HEK293T (cell line): ENCODE data around the gene RHOBTB3.

Source experiments
- ELF4 ChIP-seq: fragments of 450-650 bp; IDR thresholded peaks from 2 replicates; pipeline ENCODE4 v1.6.1; 2017; ENCODE audit warnings: antibody characterized with exemption
- FOXK2 ChIP-seq: fragments of 450-650 bp; IDR thresholded peaks from 2 replicates; pipeline ENCODE4 v1.6.1; 2016; ENCODE audit warnings: mild to moderate bottlenecking

- TF ChIP-seq ELF4 (no peak), FOXK2 (no peak)
Observed at GRCh38 chr5:95754545-95754944, 23.4 kb downstream of the RHOBTB3 start.
